ENCODE results near the gene MFSD6L.

Gene MFSD6L

GRCh38 chr17:8837563-8838075, 38.5 kb upstream of the MFSD6L start:
- Histone ChIP-seq H2AK5ac (ENCODE audit: low read length) (no peak overlapping the region), H2BK5ac (ENCODE audit: low read depth, low read length, poor library complexity) (no peak overlapping the region), H3K4me3 (ENCODE audit: low read depth, low read length) (no peak overlapping the region), H3K4me1 (ENCODE audit: control insufficient read depth in 1 of 2, insufficient read depth in 2 of 2, low read length in 2 of 2) (peaks cover 2% of the 10 kb centered on the region in 2 experiments), H3K4ac (ENCODE audit: low read depth, low read length) (no peak overlapping the region), H3K27me3 (ENCODE audit: insufficient read depth, low read length) (no peaks in the 10 kb centered on the region), H3K18ac (ENCODE audit: low read length) (no peak overlapping the region), H2BK120ac (ENCODE audit: insufficient read depth, low read length, poor library complexity) (no peak overlapping the region), H3K79me2 (ENCODE audit: control insufficient read depth, insufficient read depth, low read length, poor library complexity) (no peaks in the 10 kb centered on the region), H3K9ac (ENCODE audit: low read length) (no peak overlapping the region), H3K14ac (ENCODE audit: low read length) (no peak overlapping the region), H3K27ac (ENCODE audit: low read depth, low read length) (no peak overlapping the region), H3K4me2 (ENCODE audit: low read length) (no peak overlapping the region), H2AFZ (ENCODE audit: insufficient read depth, low read length, poor library complexity) (no peak overlapping the region), H3K23ac (ENCODE audit: low read length) (no peak overlapping the region), H3K36me3 (ENCODE audit: control insufficient read depth in 1 of 2, insufficient read depth in 2 of 2, low read length in 2 of 2) (no peaks in the 10 kb centered on the region), H3K79me1 (ENCODE audit: low read length) (no peaks in the 10 kb centered on the region), H3K9me3 (ENCODE audit: insufficient read depth, low read depth, low read length) (peaks cover 3% of the 10 kb centered on the region), H2BK12ac (ENCODE audit: low read length) (no peak overlapping the region), H4K12ac (ENCODE audit: low read depth, low read length) (no peak overlapping the region), H4K8ac (ENCODE audit: low read depth, low read length) (no peak overlapping the region), H4K91ac (ENCODE audit: low read depth, low read length) (no peak overlapping the region)
- no CpG with 5 or more reads among the region's 8 CpGs for WGBS (ENCODE audit: extremely low coverage, insufficient coverage, insufficient read length)
- no peak for DNase-seq

GRCh38 chr17:8836821-8837562, 37.8 kb upstream of the MFSD6L start:
- no peak for DNase-seq
- Histone ChIP-seq H2BK12ac (ENCODE audit: low read length) (no peak overlapping the region), H2AFZ (ENCODE audit: insufficient read depth, low read length, poor library complexity) (no peak overlapping the region), H3K4me3 (ENCODE audit: low read depth, low read length) (no peak overlapping the region), H3K9ac (ENCODE audit: low read length) (no peak overlapping the region), H3K18ac (ENCODE audit: low read length) (no peak overlapping the region), H3K9me3 (ENCODE audit: insufficient read depth, low read depth, low read length) (peaks cover 3% of the 10 kb centered on the region), H3K23ac (ENCODE audit: low read length) (no peak overlapping the region), H4K91ac (ENCODE audit: low read depth, low read length) (no peak overlapping the region), H2BK5ac (ENCODE audit: low read depth, low read length, poor library complexity) (no peak overlapping the region), H3K79me1 (ENCODE audit: low read length) (no peaks in the 10 kb centered on the region), H3K36me3 (ENCODE audit: control insufficient read depth in 1 of 2, insufficient read depth in 2 of 2, low read length in 2 of 2) (no peaks in the 10 kb centered on the region), H3K4me2 (ENCODE audit: low read length) (no peak overlapping the region), H3K27me3 (ENCODE audit: insufficient read depth, low read length) (no peaks in the 10 kb centered on the region), H3K4ac (ENCODE audit: low read depth, low read length) (no peak overlapping the region), H3K4me1 (ENCODE audit: control insufficient read depth in 1 of 2, insufficient read depth in 2 of 2, low read length in 2 of 2) (peaks cover 0 to 2% of the 10 kb centered on the region in 2 experiments), H2AK5ac (ENCODE audit: low read length) (no peak overlapping the region), H3K27ac (ENCODE audit: low read depth, low read length) (no peak overlapping the region), H4K8ac (ENCODE audit: low read depth, low read length) (no peak overlapping the region), H2BK120ac (ENCODE audit: insufficient read depth, low read length, poor library complexity) (no peak overlapping the region), H4K12ac (ENCODE audit: low read depth, low read length) (no peak overlapping the region), H3K14ac (ENCODE audit: low read length) (no peak overlapping the region), H3K79me2 (ENCODE audit: control insufficient read depth, insufficient read depth, low read length, poor library complexity) (no peaks in the 10 kb centered on the region)
- WGBS (ENCODE audit: extremely low coverage, insufficient coverage, insufficient read length): no CpG with 5 or more reads among the region's 15 CpGs

DNA sequence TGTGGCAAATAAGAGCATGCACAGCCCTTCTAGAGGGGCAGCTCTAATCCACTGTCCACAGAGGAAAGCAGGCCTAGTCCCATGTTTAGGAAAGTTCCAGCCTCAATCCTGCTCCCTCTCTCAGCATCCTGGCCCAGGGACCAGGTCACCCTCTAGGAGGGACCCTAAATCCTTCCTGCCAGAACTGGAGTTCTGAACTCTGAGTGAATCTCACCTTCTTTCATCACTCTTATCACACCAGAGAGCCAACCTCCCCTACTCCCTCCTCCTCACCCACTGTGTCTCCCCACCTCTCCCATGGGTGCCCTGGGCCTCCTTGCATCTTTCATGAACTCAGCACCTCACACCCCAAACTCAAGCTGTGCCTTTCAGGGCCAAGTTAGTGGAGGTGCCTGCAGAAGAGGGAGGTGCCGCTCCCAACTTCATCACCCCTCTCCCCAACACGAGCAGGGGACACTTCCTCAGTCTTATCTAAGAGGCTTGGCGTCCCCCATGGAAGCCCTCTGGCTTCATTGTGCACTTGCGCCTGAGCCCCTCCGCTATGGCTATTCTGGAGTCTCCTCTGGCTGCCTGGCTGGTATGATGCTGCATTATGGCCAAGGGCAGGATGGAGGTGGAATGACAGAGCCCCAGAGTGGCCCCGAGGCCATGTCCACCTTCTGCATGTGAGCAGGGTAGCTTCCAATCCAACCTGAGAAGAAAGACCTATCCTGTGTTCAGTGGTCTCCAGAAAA, 36.6 kb upstream of the MFSD6L start:
- peaks cover 3% of the 10 kb centered on the region for H3K9me3 ChIP-seq (ENCODE audit: insufficient read depth, low read depth, low read length)
- no peak overlapping the region for H2AFZ ChIP-seq (ENCODE audit: insufficient read depth, low read length, poor library complexity)
- H3K18ac ChIP-seq (ENCODE audit: low read length): no peak overlapping the region
- no peak overlapping the region for H3K4me3 ChIP-seq (ENCODE audit: low read depth, low read length)
- H3K27ac ChIP-seq (ENCODE audit: low read depth, low read length): no peak overlapping the region
- H4K91ac ChIP-seq (ENCODE audit: low read depth, low read length): no peak overlapping the region
- no peak overlapping the region for H2AK5ac ChIP-seq (ENCODE audit: low read length)
- H4K8ac ChIP-seq (ENCODE audit: low read depth, low read length): no peak overlapping the region
- no CpG with 5 or more reads among the region's 6 CpGs for WGBS (ENCODE audit: extremely low coverage, insufficient coverage, insufficient read length)
- no peaks in the 10 kb centered on the region for H3K27me3 ChIP-seq (ENCODE audit: insufficient read depth, low read length)
- no peaks in the 10 kb centered on the region for H3K36me3 ChIP-seq (ENCODE audit: control insufficient read depth in 1 of 2, insufficient read depth in 2 of 2, low read length in 2 of 2)
- H3K4ac ChIP-seq (ENCODE audit: low read depth, low read length): no peak overlapping the region
- H3K14ac ChIP-seq (ENCODE audit: low read length): no peak overlapping the region
- H2BK5ac ChIP-seq (ENCODE audit: low read depth, low read length, poor library complexity): no peak overlapping the region
- H3K79me1 ChIP-seq (ENCODE audit: low read length): no peaks in the 10 kb centered on the region
- H3K79me2 ChIP-seq (ENCODE audit: control insufficient read depth, insufficient read depth, low read length, poor library complexity): no peaks in the 10 kb centered on the region
- H2BK120ac ChIP-seq (ENCODE audit: insufficient read depth, low read length, poor library complexity): no peak overlapping the region
- no peak for DNase-seq
- H3K9ac ChIP-seq (ENCODE audit: low read length): no peak overlapping the region
- no peak overlapping the region for H3K23ac ChIP-seq (ENCODE audit: low read length)
- no peak overlapping the region for H4K12ac ChIP-seq (ENCODE audit: low read depth, low read length)
- H2BK12ac ChIP-seq (ENCODE audit: low read length): no peak overlapping the region
- peaks cover 0 to 2% of the 10 kb centered on the region in 2 experiments for H3K4me1 ChIP-seq (ENCODE audit: control insufficient read depth in 1 of 2, insufficient read depth in 2 of 2, low read length in 2 of 2)
- no peak overlapping the region for H3K4me2 ChIP-seq (ENCODE audit: low read length)

GRCh38 chr17:8835106-8835505, 35.9 kb upstream of the MFSD6L start:
- Histone ChIP-seq H3K4me3 (ENCODE audit: low read depth, low read length) (no peak overlapping the region), H3K23ac (ENCODE audit: low read length) (no peak overlapping the region), H3K36me3 (ENCODE audit: control insufficient read depth in 1 of 2, insufficient read depth in 2 of 2, low read length in 2 of 2) (no peaks in the 10 kb centered on the region), H3K27ac (ENCODE audit: low read depth, low read length) (no peak overlapping the region), H3K4me1 (ENCODE audit: control insufficient read depth in 1 of 2, insufficient read depth in 2 of 2, low read length in 2 of 2) (peaks cover 0 to 2% of the 10 kb centered on the region in 2 experiments), H3K4ac (ENCODE audit: low read depth, low read length) (no peak overlapping the region), H3K4me2 (ENCODE audit: low read length) (no peak overlapping the region), H3K9ac (ENCODE audit: low read length) (no peak overlapping the region), H3K27me3 (ENCODE audit: insufficient read depth, low read length) (no peaks in the 10 kb centered on the region), H2BK12ac (ENCODE audit: low read length) (no peak overlapping the region), H2AK5ac (ENCODE audit: low read length) (no peak overlapping the region), H2BK5ac (ENCODE audit: low read depth, low read length, poor library complexity) (no peak overlapping the region), H2AFZ (ENCODE audit: insufficient read depth, low read length, poor library complexity) (no peak overlapping the region), H2BK120ac (ENCODE audit: insufficient read depth, low read length, poor library complexity) (no peak overlapping the region), H3K79me1 (ENCODE audit: low read length) (no peaks in the 10 kb centered on the region), H4K8ac (ENCODE audit: low read depth, low read length) (no peak overlapping the region), H4K91ac (ENCODE audit: low read depth, low read length) (no peak overlapping the region), H3K9me3 (ENCODE audit: insufficient read depth, low read depth, low read length) (peaks cover 3% of the 10 kb centered on the region), H3K79me2 (ENCODE audit: control insufficient read depth, insufficient read depth, low read length, poor library complexity) (no peaks in the 10 kb centered on the region), H4K12ac (ENCODE audit: low read depth, low read length) (no peak overlapping the region), H3K18ac (ENCODE audit: low read length) (no peak overlapping the region), H3K14ac (ENCODE audit: low read length) (no peak overlapping the region)
- no peak for DNase-seq
- no CpG with 5 or more reads among the region's 14 CpGs for WGBS (ENCODE audit: extremely low coverage, insufficient coverage, insufficient read length)
